Parathyroid adenoma (tissue), 2 donors: Measurements from ENCODE around the gene OBSCN.
"Not testable (repeated sequence)": the region's sequence is repeated elsewhere in the genome, so short reads cannot be mapped to it uniquely, and the experiment has no call there.

Experiments used
- H2AFZ ChIP-seq: fragments of 300-600 bp; sonication (generic); one replicate; pipeline ENCODE4 v1.7.0; 2017; ENCODE audit warnings: antibody characterized with exemption, mild to moderate bottlenecking
- H3K27ac ChIP-seq: fragments of 300-600 bp; sonication (generic); one replicate; pipeline ENCODE4 v1.7.0; 2017
- H3K27me3 ChIP-seq: fragments of 300-600 bp; sonication (generic); one replicate; pipeline ENCODE4 v1.7.0; 2017; ENCODE audit warnings: low read length; ENCODE audit not compliant: control insufficient read depth, insufficient read depth
- H3K36me3 ChIP-seq: fragments of 300-600 bp; sonication (generic); one replicate; pipeline ENCODE4 v1.7.0; 2017; ENCODE audit warnings: low read length; ENCODE audit not compliant: control insufficient read depth, insufficient read depth
- H3K4me1 ChIP-seq: fragments of 300-600 bp; sonication (generic); one replicate; pipeline ENCODE4 v1.7.0; 2017; ENCODE audit warnings: control low read depth
- H3K4me2 ChIP-seq: fragments of 300-600 bp; sonication (generic); one replicate; pipeline ENCODE4 v1.7.0; 2017; ENCODE audit warnings: low read length
- H3K4me3 ChIP-seq: fragments of 300-600 bp; sonication (generic); one replicate; pipeline ENCODE4 v1.7.0; 2017; ENCODE audit warnings: low read depth, low read length
- H3K79me2 ChIP-seq: fragments of 300-600 bp; sonication (generic); one replicate; pipeline ENCODE4 v1.7.0; 2017; ENCODE audit warnings: control low read depth
- H3K9ac ChIP-seq: fragments of 300-600 bp; sonication (generic); one replicate; pipeline ENCODE4 v1.7.0; 2017; ENCODE audit warnings: mild to moderate bottlenecking
- H3K9me3 ChIP-seq: fragments of 300-600 bp; sonication (generic); one replicate; pipeline ENCODE4 v1.7.0; 2017; ENCODE audit warnings: low read length; ENCODE audit not compliant: control insufficient read depth
- TF ChIP-seq, protein P1 (sequence below): fragments of 300-600 bp; sonication (generic); IDR thresholded peaks from one replicate; pipeline ENCODE4 v1.7.0; 2017; ENCODE audit warnings: antibody characterized with exemption, mild to moderate bottlenecking
- donor health status: primary hyperparathyroidism.

The OBSCN gene

DNA sequence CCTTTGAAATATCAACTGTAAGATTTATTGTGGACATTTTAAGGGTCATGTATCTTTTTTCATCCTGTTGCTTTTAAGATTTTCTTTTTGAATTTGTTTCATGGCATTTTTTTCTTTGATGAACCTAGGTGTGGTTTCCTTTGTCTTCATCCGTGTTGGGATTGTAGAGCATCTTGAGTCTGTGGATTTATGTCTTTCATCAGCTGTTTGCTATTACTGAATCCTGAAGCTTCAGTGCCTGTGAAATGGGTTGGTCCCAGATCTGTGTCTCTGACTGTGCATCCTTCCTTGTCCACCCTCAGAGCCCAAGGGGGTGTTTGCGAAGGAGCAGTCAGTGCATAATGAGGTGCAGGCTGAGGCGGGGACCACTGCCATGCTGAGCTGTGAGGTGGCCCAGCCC lies 37.3 kb downstream of the OBSCN start:
- no peak overlapping the region for H3K4me3 ChIP-seq

DNA sequence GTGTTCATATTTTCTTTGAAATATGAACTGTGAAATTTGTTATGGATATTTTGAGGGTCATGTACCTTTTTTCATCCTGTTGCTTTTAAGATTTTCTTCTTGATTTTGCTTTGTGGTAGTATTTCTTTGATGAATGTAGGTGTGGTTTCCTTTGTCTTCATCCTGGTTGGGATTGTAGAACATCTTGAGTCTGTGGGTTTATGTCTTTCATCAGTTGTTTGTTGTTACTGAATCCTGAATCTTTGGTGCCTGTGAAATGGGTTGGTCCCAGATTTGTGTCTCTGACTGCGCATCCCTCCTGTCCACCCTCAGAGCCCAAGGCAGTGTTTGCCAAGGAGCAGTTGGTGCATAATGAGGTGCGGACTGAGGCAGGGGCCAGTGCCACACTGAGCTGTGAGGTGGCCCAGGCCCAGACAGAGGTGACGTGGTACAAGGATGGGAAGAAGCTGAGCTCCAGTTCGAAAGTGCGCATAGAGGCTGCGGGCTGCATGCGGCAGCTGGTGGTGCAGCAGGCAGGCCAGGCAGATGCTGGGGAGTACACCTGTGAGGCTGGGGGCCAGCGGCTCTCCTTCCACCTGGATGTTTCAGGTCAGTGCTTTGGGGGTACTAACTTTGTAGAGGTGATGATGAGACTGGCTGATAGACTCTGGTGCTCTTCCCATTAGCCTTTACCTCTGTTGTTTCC lies 38.5 kb downstream of the OBSCN start:
- H3K9ac ChIP-seq, result no peak overlapping the region
- no peaks in the 10 kb centered on the region for H3K79me2 ChIP-seq
- no peaks in the 10 kb centered on the region for H3K27me3 ChIP-seq
- no peak overlapping the region for H3K4me2 ChIP-seq
- H3K9me3 ChIP-seq, result no peaks in the 10 kb centered on the region
- TF ChIP-seq, protein P1, sequence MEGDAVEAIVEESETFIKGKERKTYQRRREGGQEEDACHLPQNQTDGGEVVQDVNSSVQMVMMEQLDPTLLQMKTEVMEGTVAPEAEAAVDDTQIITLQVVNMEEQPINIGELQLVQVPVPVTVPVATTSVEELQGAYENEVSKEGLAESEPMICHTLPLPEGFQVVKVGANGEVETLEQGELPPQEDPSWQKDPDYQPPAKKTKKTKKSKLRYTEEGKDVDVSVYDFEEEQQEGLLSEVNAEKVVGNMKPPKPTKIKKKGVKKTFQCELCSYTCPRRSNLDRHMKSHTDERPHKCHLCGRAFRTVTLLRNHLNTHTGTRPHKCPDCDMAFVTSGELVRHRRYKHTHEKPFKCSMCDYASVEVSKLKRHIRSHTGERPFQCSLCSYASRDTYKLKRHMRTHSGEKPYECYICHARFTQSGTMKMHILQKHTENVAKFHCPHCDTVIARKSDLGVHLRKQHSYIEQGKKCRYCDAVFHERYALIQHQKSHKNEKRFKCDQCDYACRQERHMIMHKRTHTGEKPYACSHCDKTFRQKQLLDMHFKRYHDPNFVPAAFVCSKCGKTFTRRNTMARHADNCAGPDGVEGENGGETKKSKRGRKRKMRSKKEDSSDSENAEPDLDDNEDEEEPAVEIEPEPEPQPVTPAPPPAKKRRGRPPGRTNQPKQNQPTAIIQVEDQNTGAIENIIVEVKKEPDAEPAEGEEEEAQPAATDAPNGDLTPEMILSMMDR, result no peak
- H2AFZ ChIP-seq, result no peak overlapping the region
- H3K4me3 ChIP-seq, result no peak overlapping the region
- H3K36me3 ChIP-seq, result no peaks in the 10 kb centered on the region
- H3K27ac ChIP-seq, result no peak overlapping the region
- no peaks in the 10 kb centered on the region for H3K4me1 ChIP-seq

More for the DNA sequence above, 37.3 kb downstream of the OBSCN start:
- Histone ChIP-seq H3K79me2 (no peaks in the 10 kb centered on the region), H3K4me1 (no peaks in the 10 kb centered on the region), H3K9me3 (no peaks in the 10 kb centered on the region), H3K4me2 (no peak overlapping the region), H3K27ac (no peak overlapping the region), H3K9ac (no peak overlapping the region), H2AFZ (no peak overlapping the region), H3K36me3 (no peaks in the 10 kb centered on the region), H3K27me3 (no peaks in the 10 kb centered on the region)
- TF ChIP-seq, protein P1, result no peak

DNA sequence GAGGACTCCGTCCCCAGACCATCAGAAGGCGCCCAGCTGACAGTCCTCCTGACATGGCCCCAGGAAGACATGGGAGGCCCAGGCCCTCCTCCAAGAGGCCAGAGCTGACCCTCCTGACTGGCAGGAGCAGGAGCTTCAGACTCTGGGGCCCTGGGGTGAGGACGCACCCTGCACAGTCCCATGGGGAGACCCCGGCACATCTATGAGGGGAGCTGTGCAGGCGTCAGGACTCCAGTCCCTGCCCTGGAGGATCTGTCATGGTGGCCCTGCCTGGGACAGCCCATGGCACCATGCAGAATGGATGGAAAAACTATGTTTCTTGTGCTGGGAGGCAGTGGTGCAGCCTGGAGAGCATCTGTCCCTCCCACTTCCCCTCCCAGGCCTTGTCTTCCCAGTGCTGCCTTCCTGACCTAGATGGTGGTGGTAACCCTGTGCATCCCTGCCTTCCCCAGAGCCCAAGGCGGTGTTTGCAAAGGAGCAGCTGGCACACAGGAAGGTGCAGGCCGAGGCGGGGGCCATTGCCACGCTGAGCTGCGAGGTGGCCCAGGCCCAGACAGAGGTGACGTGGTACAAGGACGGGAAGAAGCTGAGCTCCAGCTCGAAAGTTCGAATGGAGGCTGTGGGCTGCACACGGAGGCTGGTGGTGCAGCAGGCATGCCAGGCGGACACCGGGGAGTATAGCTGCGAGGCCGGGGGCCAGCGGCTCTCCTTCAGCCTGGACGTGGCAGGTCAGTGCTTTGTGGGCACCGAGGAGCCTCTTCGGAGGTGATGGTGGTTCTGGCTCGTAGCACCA lies 41.9 kb downstream of the OBSCN start:
- Histone ChIP-seq H3K27ac (no peak overlapping the region), H3K27me3 (no peaks in the 10 kb centered on the region), H2AFZ (no peak overlapping the region), H3K4me2 (no peak overlapping the region), H3K4me1 (no peaks in the 10 kb centered on the region), H3K9ac (no peak overlapping the region), H3K36me3 (no peaks in the 10 kb centered on the region), H3K4me3 (no peak overlapping the region), H3K9me3 (no peaks in the 10 kb centered on the region), H3K79me2 (no peaks in the 10 kb centered on the region)
- TF ChIP-seq, protein P1, result no peak

DNA sequence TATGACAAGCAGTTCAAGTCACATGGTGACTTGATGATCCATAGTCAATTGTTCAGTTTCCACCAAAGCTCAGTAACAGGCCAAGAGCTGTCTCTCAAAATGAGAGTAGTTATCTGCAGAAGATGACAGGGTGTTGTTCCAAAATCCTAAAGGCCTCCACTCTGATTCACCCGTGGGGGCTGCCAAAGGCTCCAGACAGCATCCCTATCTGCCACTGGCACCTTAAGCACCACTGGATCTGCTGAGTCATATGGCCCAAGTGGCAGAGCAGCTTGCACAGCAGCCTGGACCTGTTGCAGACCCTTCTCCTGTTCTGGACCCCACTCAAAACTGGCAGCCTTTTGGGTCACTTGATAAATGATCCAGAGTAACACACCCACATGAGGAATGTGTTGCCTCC lies 44.6 kb downstream of the OBSCN start:
- not testable (repeated sequence) for H3K36me3 ChIP-seq, H3K9ac ChIP-seq, H3K27ac ChIP-seq, H3K27me3 ChIP-seq, H3K9me3 ChIP-seq, H3K4me3 ChIP-seq, H2AFZ ChIP-seq, H3K4me1 ChIP-seq, H3K4me2 ChIP-seq, H3K79me2 ChIP-seq

DNA sequence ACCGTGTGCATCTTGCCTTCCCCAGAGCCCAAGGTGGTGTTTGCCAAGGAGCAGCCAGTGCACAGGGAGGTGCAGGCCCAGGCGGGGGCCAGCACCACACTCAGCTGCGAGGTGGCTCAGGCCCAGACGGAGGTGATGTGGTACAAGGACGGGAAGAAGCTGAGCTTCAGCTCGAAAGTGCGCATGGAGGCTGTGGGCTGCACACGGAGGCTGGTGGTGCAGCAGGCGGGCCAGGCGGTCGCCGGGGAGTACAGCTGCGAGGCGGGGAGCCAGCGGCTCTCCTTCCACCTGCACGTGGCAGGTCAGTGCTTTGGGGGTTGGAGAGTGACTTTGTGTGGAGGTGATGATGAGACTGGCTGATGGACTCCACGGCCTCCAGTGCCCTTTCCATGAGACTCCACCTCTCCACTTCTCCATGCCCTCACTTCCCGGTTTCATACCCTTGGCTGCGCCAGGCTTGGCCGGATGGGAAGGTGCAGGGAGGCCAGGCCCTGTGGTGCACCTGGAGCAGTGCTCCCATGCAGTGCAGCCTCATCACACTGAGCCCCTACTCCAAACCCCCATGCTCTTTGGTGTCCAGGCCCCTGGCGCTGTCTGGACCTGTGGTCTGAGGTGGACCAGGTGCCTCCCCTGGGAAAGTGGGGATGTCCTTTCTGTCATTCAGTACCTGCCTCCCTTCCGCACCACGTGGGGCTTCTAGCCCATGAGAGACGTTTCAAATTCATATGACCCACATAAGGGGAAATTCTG lies 49.0 kb downstream of the OBSCN start:
- TF ChIP-seq, protein P1, result no peak
- no peaks in the 10 kb centered on the region for H3K36me3 ChIP-seq
- H3K4me2 ChIP-seq, result no peak overlapping the region
- no peak overlapping the region for H3K9ac ChIP-seq
- H3K27ac ChIP-seq, result no peak overlapping the region
- H3K27me3 ChIP-seq, result no peaks in the 10 kb centered on the region
- no peak overlapping the region for H3K4me3 ChIP-seq
- H2AFZ ChIP-seq, result no peak overlapping the region
- H3K9me3 ChIP-seq, result no peaks in the 10 kb centered on the region
- H3K79me2 ChIP-seq, result no peaks in the 10 kb centered on the region
- H3K4me1 ChIP-seq, result no peaks in the 10 kb centered on the region
